NOMO-1 (cell line): ENCODE data around the gene APOL3.
"Not testable (repeated sequence)": the region's sequence is repeated elsewhere in the genome, so short reads cannot be mapped to it uniquely, and the experiment has no call there.

Source experiments
- DNase-seq, 2 experiments: peaks; one replicate each; lab custom pipeline; 2025; ENCODE audit not compliant: unreplicated experiment in 2 of 2; lab: John Stamatoyannopoulos, UW

APOL3 gene

GRCh38 chr22:36162127-36163034, 1.8 kb upstream of the APOL3 start:
- DNase-seq = peak in 1 of 2 experiments; percentile 57

- DNase-seq = not testable (repeated sequence)
Observed at GRCh38 chr22:36161793-36162126, 1.2 kb upstream of the APOL3 start.

GRCh38 chr22:36156515-36157419, 3.8 kb downstream of the APOL3 start:
- peak; percentile 21 to 64 for DNase-seq

- no peak for DNase-seq
Observed at GRCh38 chr22:36156119-36156514, 4.4 kb downstream of the APOL3 start.

GRCh38 chr22:36155702-36156101, 4.9 kb downstream of the APOL3 start:
- DNase-seq = no peak

GRCh38 chr22:36154423-36154945, 6.1 kb downstream of the APOL3 start:
- DNase-seq = no peak

- DNase-seq = no peak
Observed at GRCh38 chr22:36153501-36154422, 6.8 kb downstream of the APOL3 start.

GRCh38 chr22:36152821-36153220, 7.7 kb downstream of the APOL3 start:
- not testable (repeated sequence) for DNase-seq

- DNase-seq = no peak
Observed at GRCh38 chr22:36152088-36152487, 8.5 kb downstream of the APOL3 start.

GRCh38 chr22:36151006-36151595, 9.5 kb downstream of the APOL3 start:
- no peak for DNase-seq

GRCh38 chr22:36149441-36149840, 11.1 kb downstream of the APOL3 start:
- DNase-seq = peak in 1 of 2 experiments; percentile 15

GRCh38 chr22:36148411-36148810, 12.1 kb downstream of the APOL3 start:
- no peak for DNase-seq

- no peak for DNase-seq
Observed at GRCh38 chr22:36147196-36147791, 13.3 kb downstream of the APOL3 start.

- no peak for DNase-seq
Observed at GRCh38 chr22:36145881-36146280, 14.7 kb downstream of the APOL3 start.

GRCh38 chr22:36144886-36145541, 15.5 kb downstream of the APOL3 start:
- peak in 1 of 2 experiments; percentile 57 for DNase-seq

GRCh38 chr22:36143956-36144355, 16.6 kb downstream of the APOL3 start:
- no peak for DNase-seq

- no peak for DNase-seq
Observed at GRCh38 chr22:36143066-36143815, 17.3 kb downstream of the APOL3 start.

- DNase-seq = no peak
Observed at GRCh38 chr22:36141481-36141880, 19.1 kb downstream of the APOL3 start.
